T-helper 2 cell treated with Interferon-gamma antibody and Interleukin-4, amounts not matched to agents 5 μg/mL and 100 μg/mL, for 36 hours (primary cell): ENCODE data around the gene CFAP298.
"Not testable (repeated sequence)": the region's sequence is repeated elsewhere in the genome, so short reads cannot be mapped to it uniquely, and the experiment has no call there.

Experiments
- DNase-seq: peaks from one replicate; pipeline ENCODE4 v3.0.0; 2021; ENCODE audit warnings: low spot score
- H3K27ac Mint-ChIP-seq: one replicate; pipeline ENCODE4 v1.8.0; 2021; ENCODE audit warnings: mild to moderate bottlenecking, mixed read lengths
- H3K27me3 Mint-ChIP-seq: one replicate; pipeline ENCODE4 v1.8.0; 2021; ENCODE audit warnings: low read depth, mixed read lengths
- H3K36me3 Mint-ChIP-seq: one replicate; pipeline ENCODE4 v1.8.0; 2021; ENCODE audit warnings: low read depth, mixed read lengths
- H3K4me1 Mint-ChIP-seq: one replicate; pipeline ENCODE4 v1.8.0; 2021; ENCODE audit warnings: low read depth, mixed read lengths
- H3K4me3 Mint-ChIP-seq: one replicate; pipeline ENCODE4 v1.8.0; 2022; ENCODE audit warnings: mild to moderate bottlenecking, moderate library complexity, mixed read lengths
- H3K9me3 Mint-ChIP-seq: one replicate; pipeline ENCODE4 v1.8.0; 2021; ENCODE audit warnings: mixed read lengths

Gene CFAP298

DNA sequence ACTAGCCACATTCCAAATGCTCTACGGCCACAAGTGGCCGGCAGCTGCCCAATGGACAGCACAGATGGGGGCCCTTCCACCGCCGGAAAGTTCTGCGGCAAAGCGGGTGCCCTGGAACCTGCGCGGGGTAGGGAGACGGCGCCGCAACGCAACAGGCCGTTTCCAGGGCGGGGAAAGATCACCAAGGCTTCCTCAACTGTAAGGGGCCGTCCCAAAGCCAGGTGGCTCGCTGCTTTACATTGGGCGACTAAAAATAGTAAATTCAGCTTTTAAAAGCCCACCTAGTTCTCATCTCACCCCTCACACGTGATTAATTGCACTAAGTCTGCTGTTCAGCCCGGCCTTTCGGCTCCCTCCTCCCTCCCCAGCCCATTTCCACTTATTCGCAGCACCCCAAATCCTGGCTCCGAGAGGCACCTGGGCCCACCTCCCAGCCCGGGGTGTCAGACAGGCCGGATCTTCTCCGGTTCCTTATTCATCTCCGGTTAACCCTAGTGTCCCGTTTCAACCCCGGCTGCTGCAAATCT is 643 bp downstream of the CFAP298 start:
- DNase-seq: peak; percentile 17
- Mint-ChIP-seq H3K9me3 (no peaks in the 10 kb centered on the region), H3K27me3 (peaks cover 8% of the 10 kb centered on the region), H3K4me3 (peak overlapping the region; percentile 99), H3K36me3 (peaks cover 20% of the 10 kb centered on the region), H3K4me1 (peaks cover 5% of the 10 kb centered on the region), H3K27ac (peak overlapping the region; percentile 95)

DNA sequence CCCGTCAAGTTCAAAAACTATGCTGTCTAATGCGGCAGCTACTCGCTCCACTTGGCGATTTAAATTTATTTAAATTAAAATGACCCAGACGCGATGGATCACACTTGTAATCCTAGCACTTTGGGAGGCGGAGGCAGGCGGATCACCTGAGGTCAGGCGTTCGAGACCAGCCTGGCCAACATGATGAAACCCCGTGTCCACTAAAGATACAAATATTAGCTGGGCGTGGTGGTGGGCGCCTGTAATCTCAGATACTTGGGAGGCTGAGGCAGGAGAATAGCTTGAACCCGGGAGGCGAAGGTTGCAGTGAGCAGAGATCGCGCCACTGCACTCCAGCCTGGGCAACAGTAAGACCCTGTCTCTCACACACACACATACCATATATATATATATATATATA is 1.2 kb downstream of the CFAP298 start:
- DNase-seq, H3K27ac Mint-ChIP-seq, H3K4me1 Mint-ChIP-seq, H3K9me3 Mint-ChIP-seq, H3K27me3 Mint-ChIP-seq: not testable (repeated sequence)
- Mint-ChIP-seq H3K36me3 (peaks cover 24% of the 10 kb centered on the region), H3K4me3 (peak overlapping the region; percentile 49)

- DNase-seq: no peak
- Mint-ChIP-seq H3K9me3 (no peaks in the 10 kb centered on the region), H3K4me3 (no peak overlapping the region), H3K27me3 (no peaks in the 10 kb centered on the region), H3K27ac (no peak overlapping the region), H3K4me1 (peaks cover 7% of the 10 kb centered on the region), H3K36me3 (peaks cover 35% of the 10 kb centered on the region)
Measured at GRCh38 chr21:32608851-32609250, 3.3 kb downstream of the CFAP298 start.

DNA sequence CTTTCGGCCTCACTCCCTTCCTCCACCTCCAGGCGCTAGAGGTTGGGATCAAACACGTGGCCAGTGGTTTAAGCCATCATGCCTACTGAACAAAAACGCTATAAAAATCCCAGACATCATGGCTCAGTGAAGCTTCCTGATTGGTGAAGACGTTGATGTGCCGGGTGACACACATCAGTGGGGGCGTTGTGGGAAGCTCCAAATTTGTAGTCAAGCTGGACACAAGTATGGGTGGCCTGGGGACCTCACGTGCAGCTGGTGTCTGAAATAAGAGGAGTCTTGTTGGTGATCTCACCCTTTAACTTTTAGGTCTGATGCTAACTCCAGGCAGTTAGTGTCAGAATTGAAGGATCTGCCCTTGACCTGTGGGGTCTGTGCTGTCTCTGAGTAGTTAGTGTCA is 6.7 kb downstream of the CFAP298 start:
- Mint-ChIP-seq H3K27ac (no peak overlapping the region), H3K36me3 (peaks cover 50% of the 10 kb centered on the region), H3K27me3 (no peaks in the 10 kb centered on the region), H3K9me3 (no peaks in the 10 kb centered on the region), H3K4me3 (no peak overlapping the region), H3K4me1 (peaks cover 4% of the 10 kb centered on the region)
- no peak for DNase-seq

GRCh38 chr21:32604464-32604863 is 7.7 kb downstream of the CFAP298 start:
- H3K27ac Mint-ChIP-seq: no peak overlapping the region
- no peak overlapping the region for H3K4me3 Mint-ChIP-seq
- H3K4me1 Mint-ChIP-seq: peaks cover 2% of the 10 kb centered on the region
- H3K27me3 Mint-ChIP-seq: no peaks in the 10 kb centered on the region
- peaks cover 50% of the 10 kb centered on the region for H3K36me3 Mint-ChIP-seq
- DNase-seq: no peak
- no peaks in the 10 kb centered on the region for H3K9me3 Mint-ChIP-seq

- H3K27ac Mint-ChIP-seq: no peak overlapping the region
- peaks cover 2% of the 10 kb centered on the region for H3K4me1 Mint-ChIP-seq
- no peaks in the 10 kb centered on the region for H3K27me3 Mint-ChIP-seq
- DNase-seq: no peak
- H3K9me3 Mint-ChIP-seq: no peaks in the 10 kb centered on the region
- H3K36me3 Mint-ChIP-seq: peaks cover 51% of the 10 kb centered on the region
- no peak overlapping the region for H3K4me3 Mint-ChIP-seq
Measured at GRCh38 chr21:32603131-32603530, 9.0 kb downstream of the CFAP298 start.

DNA sequence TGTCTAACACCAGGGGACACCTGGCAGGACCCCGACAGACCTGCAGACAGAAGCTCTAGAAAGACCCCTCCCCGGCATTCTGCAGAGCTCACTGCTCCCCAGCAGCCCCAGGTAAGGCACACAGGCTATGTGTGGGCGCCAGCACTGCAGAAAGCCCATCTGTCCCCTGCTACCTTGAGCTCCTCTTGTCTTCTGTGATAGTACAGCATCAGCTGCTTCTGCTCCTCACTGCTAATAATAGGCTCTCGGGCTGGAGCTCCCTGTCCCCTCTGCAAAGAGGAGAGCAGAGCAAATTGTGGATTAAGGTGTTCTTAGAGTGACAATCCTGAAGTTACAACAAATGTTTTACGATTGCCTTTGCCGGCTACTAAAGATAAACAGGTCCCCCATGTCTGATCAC is 10.1 kb downstream of the CFAP298 start:
- Mint-ChIP-seq H3K27ac (no peak overlapping the region), H3K9me3 (no peaks in the 10 kb centered on the region), H3K27me3 (no peaks in the 10 kb centered on the region), H3K4me1 (peaks cover 2% of the 10 kb centered on the region), H3K36me3 (peaks cover 46% of the 10 kb centered on the region), H3K4me3 (no peak overlapping the region)
- DNase-seq: no peak

DNA sequence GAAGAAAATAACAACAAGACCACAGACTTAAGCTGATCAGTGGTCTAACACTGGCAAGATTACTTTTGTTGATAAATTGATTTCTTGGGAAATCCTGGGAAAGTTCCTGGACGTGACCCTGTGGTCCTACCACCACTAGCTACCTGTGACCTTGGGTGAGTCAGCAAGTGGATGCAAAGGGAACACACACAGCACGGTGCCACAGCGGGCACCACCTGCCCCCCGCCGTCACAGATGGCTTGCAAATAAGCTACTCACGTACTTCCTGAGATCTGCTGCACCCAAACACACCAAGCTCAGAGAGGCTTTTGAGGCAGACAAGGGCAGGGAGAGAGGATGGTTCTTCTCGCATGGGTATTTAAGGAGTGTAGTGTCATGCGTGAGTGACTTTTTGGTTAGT is 12.7 kb downstream of the CFAP298 start:
- Mint-ChIP-seq H3K9me3 (no peaks in the 10 kb centered on the region), H3K27me3 (no peaks in the 10 kb centered on the region), H3K27ac (no peak overlapping the region), H3K36me3 (peaks cover 30% of the 10 kb centered on the region), H3K4me3 (no peak overlapping the region), H3K4me1 (peaks cover 6% of the 10 kb centered on the region)
- no peak for DNase-seq

GRCh38 chr21:32599091-32599490 is 13.1 kb downstream of the CFAP298 start:
- peaks cover 26% of the 10 kb centered on the region for H3K36me3 Mint-ChIP-seq

DNA sequence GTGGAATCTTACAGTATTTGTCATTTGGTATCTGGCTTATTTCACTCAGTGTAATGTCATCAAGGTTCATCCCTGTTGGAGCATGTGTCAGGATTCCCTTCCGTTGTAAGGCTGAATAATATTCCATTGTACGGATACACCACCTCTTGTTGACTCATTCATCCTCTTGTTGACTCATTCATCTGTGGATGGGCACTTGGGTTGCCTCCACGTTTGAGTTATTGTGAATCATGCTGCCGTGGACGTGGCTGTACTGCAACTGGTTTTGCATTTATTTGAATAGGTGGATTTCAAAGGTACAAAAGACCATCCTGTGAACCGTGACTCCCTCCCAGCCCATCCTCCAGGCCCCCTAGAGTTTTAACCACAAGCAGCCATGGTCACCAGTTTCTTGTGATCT is 15.0 kb downstream of the CFAP298 start:
- Mint-ChIP-seq H3K27ac (no peak overlapping the region), H3K36me3 (peaks cover 14% of the 10 kb centered on the region), H3K9me3 (no peaks in the 10 kb centered on the region), H3K4me1 (peaks cover 6% of the 10 kb centered on the region), H3K27me3 (no peaks in the 10 kb centered on the region), H3K4me3 (no peak overlapping the region)
- no peak for DNase-seq

More at GRCh38 chr21:32599091-32599490, 13.1 kb downstream of the CFAP298 start:
- no peaks in the 10 kb centered on the region for H3K27me3 Mint-ChIP-seq
- no peak overlapping the region for H3K4me3 Mint-ChIP-seq
- peaks cover 6% of the 10 kb centered on the region for H3K4me1 Mint-ChIP-seq
- no peak for DNase-seq
- H3K27ac Mint-ChIP-seq: no peak overlapping the region
- H3K9me3 Mint-ChIP-seq: no peaks in the 10 kb centered on the region

DNA sequence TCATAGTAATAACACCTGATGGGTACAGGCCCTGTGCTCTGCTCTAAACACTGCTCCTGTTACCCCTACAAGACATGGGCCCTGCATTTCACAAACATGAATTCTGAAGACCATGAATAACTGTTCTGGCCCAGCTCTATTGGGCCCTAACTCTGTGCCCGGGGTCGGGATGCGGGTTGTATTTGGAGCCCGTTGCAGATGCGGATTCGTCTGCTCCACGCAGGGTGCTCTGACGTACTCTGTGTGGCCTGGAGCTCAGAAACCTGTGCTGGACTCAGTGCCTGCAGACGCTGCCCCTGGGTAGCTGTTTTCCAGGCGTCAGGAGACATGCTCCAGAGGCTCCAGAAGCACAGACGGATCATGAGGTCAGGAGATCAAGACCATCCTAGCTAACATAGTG is 16.7 kb downstream of the CFAP298 start:
- Mint-ChIP-seq H3K27ac (no peak overlapping the region), H3K9me3 (no peaks in the 10 kb centered on the region), H3K36me3 (peaks cover 9% of the 10 kb centered on the region), H3K27me3 (no peaks in the 10 kb centered on the region), H3K4me1 (peaks cover 6% of the 10 kb centered on the region), H3K4me3 (no peak overlapping the region)
- DNase-seq: no peak

- no peaks in the 10 kb centered on the region for H3K9me3 Mint-ChIP-seq
- H3K4me3 Mint-ChIP-seq: no peak overlapping the region
- H3K36me3 Mint-ChIP-seq: no peaks in the 10 kb centered on the region
- H3K27ac Mint-ChIP-seq: no peak overlapping the region
- H3K4me1 Mint-ChIP-seq: peaks cover 6% of the 10 kb centered on the region
- H3K27me3 Mint-ChIP-seq: no peaks in the 10 kb centered on the region
- no peak for DNase-seq
Measured at GRCh38 chr21:32593690-32594089, 18.5 kb downstream of the CFAP298 start.

DNA sequence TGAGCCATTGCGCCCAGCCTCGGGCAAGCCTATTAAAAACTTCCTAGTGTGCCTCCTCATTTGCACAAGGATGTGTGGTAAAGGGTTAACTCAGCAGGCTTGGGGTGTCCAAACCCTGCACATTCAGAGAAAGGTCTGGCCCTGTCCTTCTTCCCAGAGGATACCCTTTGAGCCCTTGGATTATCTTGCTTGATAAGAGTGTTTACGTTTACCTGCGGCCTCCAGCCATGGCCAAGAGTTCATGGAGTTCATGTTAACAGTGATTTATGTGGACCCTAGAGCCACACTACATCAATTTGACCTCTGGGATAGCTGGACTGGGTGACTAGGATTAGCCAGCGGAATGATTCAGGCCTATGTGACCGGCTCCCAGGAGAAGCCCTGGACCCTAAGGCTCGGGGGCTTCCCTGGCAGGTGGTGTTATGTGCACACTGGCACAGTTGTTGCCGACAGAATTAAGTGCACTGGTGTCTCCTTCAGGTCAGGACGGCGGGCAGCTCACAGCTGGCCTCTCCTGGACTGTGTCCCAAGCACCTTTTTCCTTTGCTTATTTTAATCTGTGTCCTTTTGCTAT is 19.2 kb downstream of the CFAP298 start:
- H3K27ac Mint-ChIP-seq: no peak overlapping the region

GRCh38 chr21:32590130-32590529 is 22.0 kb downstream of the CFAP298 start:
- Mint-ChIP-seq H3K27me3 (no peaks in the 10 kb centered on the region), H3K4me3 (no peak overlapping the region), H3K9me3 (no peaks in the 10 kb centered on the region), H3K27ac (no peak overlapping the region), H3K36me3 (no peaks in the 10 kb centered on the region), H3K4me1 (no peaks in the 10 kb centered on the region)
- DNase-seq: no peak

More for the DNA sequence above, 19.2 kb downstream of the CFAP298 start:
- H3K9me3 Mint-ChIP-seq: no peaks in the 10 kb centered on the region
- H3K4me3 Mint-ChIP-seq: no peak overlapping the region
- H3K27me3 Mint-ChIP-seq: no peaks in the 10 kb centered on the region
- DNase-seq: no peak
- H3K4me1 Mint-ChIP-seq: peaks cover 6% of the 10 kb centered on the region
- no peaks in the 10 kb centered on the region for H3K36me3 Mint-ChIP-seq

- Mint-ChIP-seq H3K4me1 (no peaks in the 10 kb centered on the region), H3K27me3 (no peaks in the 10 kb centered on the region), H3K27ac (no peak overlapping the region), H3K9me3 (no peaks in the 10 kb centered on the region), H3K36me3 (no peaks in the 10 kb centered on the region), H3K4me3 (no peak overlapping the region)
- no peak for DNase-seq
Measured at GRCh38 chr21:32587651-32588050, 24.5 kb downstream of the CFAP298 start.
